PFSK-1 (cell line): ENCODE data around the gene PODN.

Source experiments
- FOXP2 ChIP-seq: optimal IDR thresholded peaks from 2 replicates; pipeline ENCODE3; 2011; ENCODE audit warnings: borderline replicate concordance, control low read depth, inconsistent platforms; ENCODE audit not compliant: insufficient read depth; ENCODE audit errors: extremely low read length, extremely low read depth
- POLR2AphosphoS5 ChIP-seq: IDR thresholded peaks from 2 replicates; pipeline ENCODE4 v1.6.1; 2012; ENCODE audit warnings: low read depth, mild to moderate bottlenecking, control low read depth, low read length, moderate library complexity
- REST ChIP-seq, 2 experiments: IDR thresholded peaks; 2 replicates each; pipeline versions ENCODE4 v1.6.1 to v1.8.0; 2011 to 2012; ENCODE audit warnings: low read depth in 2 of 2, low read length in 2 of 2, control low read depth in 1 of 2, inconsistent platforms in 1 of 2, mild to moderate bottlenecking in 1 of 2, moderate library complexity in 1 of 2; ENCODE audit not compliant: insufficient read depth in 1 of 2
- SIN3A ChIP-seq: IDR thresholded peaks from 2 replicates; pipeline ENCODE4 v1.6.1; 2012; ENCODE audit warnings: mild to moderate bottlenecking, low read length, moderate library complexity, borderline replicate concordance; ENCODE audit not compliant: insufficient read depth
- TAF1 ChIP-seq: IDR thresholded peaks from 2 replicates; pipeline ENCODE4 v1.6.1; 2012; ENCODE audit warnings: low read length, control low read depth, borderline replicate concordance; ENCODE audit not compliant: insufficient read depth

Gene PODN

GRCh38 chr1:53049574-53049967, 12.4 kb upstream of the PODN start:
- TF ChIP-seq TAF1 (no peak), SIN3A (no peak), FOXP2 (no peak), REST (IDR thresholded peaks at IDR 0.05; ENCODE audit: insufficient read depth in 1 of 2, low read depth in 2 of 2, low read length in 2 of 2) (no peak), POLR2AphosphoS5 (no peak)

- no peak for TF ChIP-seq FOXP2
- no peak for TF ChIP-seq TAF1
- no peak for TF ChIP-seq SIN3A
- no peak for TF ChIP-seq POLR2AphosphoS5
- TF ChIP-seq REST (IDR thresholded peaks at IDR 0.05; ENCODE audit: insufficient read depth in 1 of 2, low read depth in 2 of 2, low read length in 2 of 2): no peak
Observed at GRCh38 chr1:53050310-53050709, 11.7 kb upstream of the PODN start.

GRCh38 chr1:53051676-53052075, 10.3 kb upstream of the PODN start:
- TF ChIP-seq SIN3A: no peak

GRCh38 chr1:53057127-53057526, 4.9 kb upstream of the PODN start:
- TF ChIP-seq REST (IDR thresholded peaks at IDR 0.05; ENCODE audit: insufficient read depth in 1 of 2, low read depth in 2 of 2, low read length in 2 of 2) (no peak), FOXP2 (no peak), SIN3A (no peak), POLR2AphosphoS5 (no peak), TAF1 (no peak)

GRCh38 chr1:53060579-53060978, 1.4 kb upstream of the PODN start:
- TF ChIP-seq TAF1 (no peak), REST (IDR thresholded peaks at IDR 0.05; ENCODE audit: insufficient read depth in 1 of 2, low read depth in 2 of 2, low read length in 2 of 2) (no peak), POLR2AphosphoS5 (no peak), FOXP2 (no peak), SIN3A (no peak)
